HEK293 (cell line): ENCODE data around the gene FHIT.
"Not testable (repeated sequence)": the region's sequence is repeated elsewhere in the genome, so short reads cannot be mapped to it uniquely, and the experiment has no call there.

Experiments used
- CTCF ChIA-PET: fragments of 350-600 bp; formaldehyde crosslinking; extraction: SDS; loops from one replicate; lab custom pipeline; 2021; ENCODE audit warnings: antibody characterized with exemption; lab: Yijun Ruan, JAX
- POLR2A ChIA-PET: fragments of 300-600 bp; formaldehyde crosslinking; extraction: SDS; loops from one replicate; lab custom pipeline; 2020; ENCODE audit warnings: antibody characterized with exemption, inconsistent platforms; lab: Yijun Ruan, JAX
- H3K27ac ChIP-seq: fragments of 200-500 bp; sonication (Bioruptor generic); 2 replicates; pipeline ENCODE4 v1.5.1; 2014; ENCODE audit warnings: low read depth, low read length, control low read depth, inconsistent platforms; ENCODE audit errors: extremely low read depth
- H3K36me3 ChIP-seq, 2 experiments: fragments of 200-500 bp in 1 of 2; sonication (Bioruptor generic) in 1 of 2; 1 replicate in 1 of 2; 2 replicates in 1 of 2; pipeline ENCODE4 v1.5.1; 2014 to 2017; ENCODE audit warnings: inconsistent platforms in 2 of 2, low read length in 2 of 2; ENCODE audit not compliant: control insufficient read depth in 2 of 2, insufficient read depth in 1 of 2
- H3K4me1 ChIP-seq: fragments of 200-500 bp; sonication (Bioruptor generic); 2 replicates; pipeline ENCODE4 v1.5.1; 2014; ENCODE audit warnings: mild to moderate bottlenecking, low read length, inconsistent platforms; ENCODE audit not compliant: control insufficient read depth, insufficient read depth
- H3K4me3 ChIP-seq: 2 replicates; pipeline ENCODE4 v1.5.1; 2011; ENCODE audit warnings: low read depth, mild to moderate bottlenecking, control low read depth, low read length, moderate library complexity
- H3K9me3 ChIP-seq: fragments of 200-500 bp; sonication (Bioruptor generic); 2 replicates; pipeline ENCODE4 v1.5.1; 2014; ENCODE audit warnings: low read depth, low read length, inconsistent platforms; ENCODE audit not compliant: control insufficient read depth, insufficient read depth
- AEBP2 ChIP-seq: fragments of 450-650 bp; formaldehyde crosslinking; IDR thresholded peaks from 2 replicates; pipeline ENCODE4 v1.5.1; 2016; ENCODE audit warnings: missing biosample characterization, missing genetic modification characterization, borderline replicate concordance
- EGR2 ChIP-seq: fragments of 450-650 bp; formaldehyde crosslinking; IDR thresholded peaks from 2 replicates; pipeline ENCODE4 v1.5.1; 2016; ENCODE audit warnings: low read depth, missing biosample characterization, missing genetic modification characterization
- GLIS1 ChIP-seq: fragments of 450-650 bp; formaldehyde crosslinking; IDR thresholded peaks from 2 replicates; pipeline ENCODE4 v1.5.1; 2016; ENCODE audit warnings: missing biosample characterization, missing genetic modification characterization
- PBX3 ChIP-seq: sonication (generic); formaldehyde crosslinking; IDR thresholded peaks from 2 replicates; pipeline ENCODE4 v1.8.1; 2022; ENCODE audit warnings: mild to moderate bottlenecking, moderate library complexity, missing genetic modification reagents
- SP2 ChIP-seq: fragments of 450-650 bp; formaldehyde crosslinking; IDR thresholded peaks from 2 replicates; pipeline ENCODE4 v1.5.1; 2016; ENCODE audit warnings: missing biosample characterization, missing genetic modification characterization
- ZBTB44 ChIP-seq: fragments of 450-650 bp; IDR thresholded peaks from 2 replicates; pipeline ENCODE4 v1.5.1; 2018; ENCODE audit warnings: missing biosample characterization, mild to moderate bottlenecking, missing genetic modification characterization
- ZEB2 ChIP-seq: fragments of 450-650 bp; formaldehyde crosslinking; IDR thresholded peaks from 2 replicates; pipeline ENCODE4 v1.5.1; 2016; ENCODE audit warnings: missing biosample characterization, missing genetic modification characterization
- ZNF133 ChIP-seq: fragments of 450-650 bp; formaldehyde crosslinking; IDR thresholded peaks from 2 replicates; pipeline ENCODE4 v1.5.1; 2016; ENCODE audit warnings: missing biosample characterization, missing genetic modification characterization
- ZNF138 ChIP-seq: fragments of 450-650 bp; formaldehyde crosslinking; IDR thresholded peaks from 2 replicates; pipeline ENCODE4 v1.5.1; 2016; ENCODE audit warnings: missing biosample characterization, missing genetic modification characterization, borderline replicate concordance
- ZNF157 ChIP-seq: fragments of 450-650 bp; formaldehyde crosslinking; IDR thresholded peaks from 2 replicates; pipeline ENCODE4 v1.5.1; 2016; ENCODE audit warnings: missing biosample characterization, missing genetic modification characterization
- ZNF174 ChIP-seq: fragments of 450-650 bp; formaldehyde crosslinking; IDR thresholded peaks from 2 replicates; pipeline ENCODE4 v1.5.0; 2017; ENCODE audit warnings: missing biosample characterization, mild to moderate bottlenecking, missing genetic modification characterization
- ZNF214 ChIP-seq: fragments of 450-650 bp; formaldehyde crosslinking; IDR thresholded peaks from 2 replicates; pipeline ENCODE4 v1.5.1; 2017; ENCODE audit warnings: missing biosample characterization, mild to moderate bottlenecking, missing genetic modification characterization, borderline replicate concordance
- ZNF335 ChIP-seq: fragments of 450-650 bp; formaldehyde crosslinking; conservative IDR thresholded peaks from 2 replicates; pipeline ENCODE4 v1.5.1; 2016; ENCODE audit warnings: missing biosample characterization, missing genetic modification characterization
- ZNF37A ChIP-seq: fragments of 450-650 bp; IDR thresholded peaks from 2 replicates; pipeline ENCODE4 v1.5.1; 2018; ENCODE audit warnings: missing biosample characterization, missing genetic modification characterization
- ZNF398 ChIP-seq: fragments of 450-650 bp; formaldehyde crosslinking; IDR thresholded peaks from 2 replicates; pipeline ENCODE4 v1.5.1; 2017; ENCODE audit warnings: missing biosample characterization, missing genetic modification characterization
- ZNF626 ChIP-seq: fragments of 450-650 bp; sonication (Bioruptor Pico); formaldehyde crosslinking; IDR thresholded peaks from 2 replicates; pipeline ENCODE4 v1.5.1; 2018; ENCODE audit warnings: missing biosample characterization, missing genetic modification characterization, inconsistent platforms
- ZNF639 ChIP-seq: fragments of 450-650 bp; formaldehyde crosslinking; IDR thresholded peaks from 2 replicates; pipeline ENCODE4 v1.5.1; 2016; ENCODE audit warnings: missing biosample characterization, missing genetic modification characterization
- ZNF707 ChIP-seq: fragments of 450-650 bp; formaldehyde crosslinking; IDR thresholded peaks from 2 replicates; pipeline ENCODE4 v1.5.1; 2016; ENCODE audit warnings: missing biosample characterization, missing genetic modification characterization
- ZNF768 ChIP-seq: fragments of 450-650 bp; formaldehyde crosslinking; IDR thresholded peaks from 2 replicates; pipeline ENCODE4 v1.5.1; 2018; ENCODE audit warnings: missing biosample characterization, mild to moderate bottlenecking, missing genetic modification characterization
- ZSCAN4 ChIP-seq: fragments of 450-650 bp; formaldehyde crosslinking; IDR thresholded peaks from 2 replicates; pipeline ENCODE4 v1.5.1; 2017; ENCODE audit warnings: missing biosample characterization, missing genetic modification characterization
- ZXDB ChIP-seq: fragments of 450-650 bp; formaldehyde crosslinking; IDR thresholded peaks from 2 replicates; pipeline ENCODE4 v1.5.1; 2016; ENCODE audit warnings: missing biosample characterization, missing genetic modification characterization

Gene FHIT

DNA sequence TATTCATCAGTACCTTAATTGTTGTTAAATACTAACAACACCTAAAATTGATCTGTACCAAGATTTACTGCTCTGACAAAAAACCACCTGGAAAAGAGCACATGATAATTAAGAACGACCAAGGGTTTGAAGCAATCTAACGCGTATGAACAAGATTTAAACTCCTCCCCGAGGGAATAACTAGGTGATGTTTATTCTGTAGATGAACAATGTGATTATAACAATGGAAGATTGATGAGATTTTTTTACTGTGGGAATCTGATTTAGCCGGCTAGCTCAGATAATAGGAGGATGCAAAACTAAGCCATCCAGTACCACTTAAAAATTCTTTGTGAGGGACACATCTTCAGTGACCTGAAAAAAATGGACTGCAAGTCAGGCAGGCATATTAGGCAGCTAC lies 222.1 kb downstream of the FHIT start:
- H3K4me1 ChIP-seq = no peaks in the 10 kb centered on the region
- POLR2A ChIA-PET = no interaction called here

GRCh38 chr3:61018807-61019206 lies 232.4 kb downstream of the FHIT start:
- CTCF ChIA-PET = no interaction called here
- Histone ChIP-seq H3K4me1 (no peaks in the 10 kb centered on the region), H3K9me3 (no peaks in the 10 kb centered on the region), H3K27ac (no peak overlapping the region), H3K4me3 (no peak overlapping the region), H3K36me3 (no peaks in the 10 kb centered on the region)
- POLR2A ChIA-PET = no interaction called here
- TF ChIP-seq ZNF133 (tag by site-specific recombination) = no peak
- no peak for TF ChIP-seq ZNF335 (tag by site-specific recombination)
- TF ChIP-seq ZNF768 = no peak
- TF ChIP-seq ZSCAN4 = no peak
- TF ChIP-seq ZNF174 (tag by site-specific recombination) = no peak
- no peak for TF ChIP-seq ZEB2 (tag by site-specific recombination)
- no peak for TF ChIP-seq ZNF37A
- no peak for TF ChIP-seq ZNF626 (tag by site-specific recombination)
- TF ChIP-seq AEBP2 = no peak
- no peak for TF ChIP-seq ZNF707 (tag by site-specific recombination)

More for the DNA sequence above, 222.1 kb downstream of the FHIT start:
- Histone ChIP-seq H3K4me3 (no peak overlapping the region), H3K36me3 (no peaks in the 10 kb centered on the region), H3K27ac (no peak overlapping the region), H3K9me3 (no peaks in the 10 kb centered on the region)
- no peak for TF ChIP-seq ZNF138 (tag by site-specific recombination)
- TF ChIP-seq ZNF214 (tag by site-specific recombination) = no peak
- CTCF ChIA-PET = no interaction called here

GRCh38 chr3:61017028-61017427 lies 234.2 kb downstream of the FHIT start:
- H3K27ac ChIP-seq, POLR2A ChIA-PET, H3K4me1 ChIP-seq, H3K36me3 ChIP-seq, H3K9me3 ChIP-seq, H3K4me3 ChIP-seq: not testable (repeated sequence)
- CTCF ChIA-PET = interaction anchor here (0.7 kb wide), 1 partner anchor 1159 kb away, joined by 3 read pairs; no protein-coding TSS in a partner anchor

DNA sequence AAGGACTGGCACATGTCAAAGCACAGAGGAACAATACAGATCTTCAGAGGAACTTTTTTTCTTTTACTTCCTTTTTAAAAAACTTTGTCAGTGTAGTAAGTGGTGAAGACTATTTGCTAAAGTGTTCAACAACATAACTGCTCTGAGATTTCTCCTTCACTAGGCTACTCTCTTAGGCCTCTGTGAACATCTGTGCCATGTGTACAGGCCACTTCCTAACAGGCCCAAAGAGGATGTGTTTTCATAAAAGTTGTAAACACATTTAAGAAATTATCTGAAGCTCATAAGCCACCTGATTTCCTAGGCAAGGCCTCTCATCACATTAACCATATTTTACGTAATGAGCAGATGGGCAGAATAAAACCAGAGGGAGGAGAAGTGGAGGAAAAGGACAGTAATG lies 235.4 kb downstream of the FHIT start:
- Histone ChIP-seq H3K4me1 (no peaks in the 10 kb centered on the region), H3K36me3 (no peaks in the 10 kb centered on the region), H3K27ac (no peak overlapping the region), H3K9me3 (no peaks in the 10 kb centered on the region), H3K4me3 (no peak overlapping the region)
- POLR2A ChIA-PET = no interaction called here
- CTCF ChIA-PET = interaction anchor here (0.7 kb wide), 1 partner anchor 1955 kb away, joined by 4 read pairs; no protein-coding TSS in a partner anchor
- no peak for TF ChIP-seq ZNF398
- no peak for TF ChIP-seq ZXDB
- no peak for TF ChIP-seq ZNF157
- TF ChIP-seq PBX3 (CRISPR knock-in tag) = no peak
- no peak for TF ChIP-seq GLIS1
- no peak for TF ChIP-seq ZNF639
- no peak for TF ChIP-seq ZBTB44 (tag by site-specific recombination)
- TF ChIP-seq SP2 = no peak
- no peak for TF ChIP-seq EGR2
